DMS 273 (cell line): Measurements from ENCODE around the gene ASB15.

Source experiments
- DNase-seq: peaks from one replicate; lab custom pipeline; 2025; ENCODE audit not compliant: unreplicated experiment; lab: John Stamatoyannopoulos, UW

The ASB15 gene

DNA sequence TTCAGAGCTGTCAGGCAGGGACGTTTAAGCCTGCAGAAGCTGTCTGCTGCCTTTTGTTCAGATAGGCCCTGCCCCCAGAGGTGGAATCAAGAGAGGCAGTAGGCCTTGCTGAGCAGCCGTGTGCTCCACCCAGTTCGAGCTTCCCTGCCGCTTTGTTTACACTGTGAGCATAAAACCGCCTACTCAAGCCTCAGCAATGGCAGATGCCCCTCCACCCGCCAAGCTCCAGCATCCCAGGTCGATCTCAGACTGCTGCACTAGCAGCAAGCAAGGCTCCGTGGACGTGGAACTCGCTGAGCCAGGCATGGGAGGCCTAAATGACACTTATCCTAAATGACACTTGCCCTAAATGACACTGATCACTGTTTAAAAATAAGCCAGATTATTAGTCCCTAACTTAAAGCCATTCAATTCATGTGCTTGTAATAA lies 6.8 kb upstream of the ASB15 start:
- peak; percentile 35 for DNase-seq

DNA sequence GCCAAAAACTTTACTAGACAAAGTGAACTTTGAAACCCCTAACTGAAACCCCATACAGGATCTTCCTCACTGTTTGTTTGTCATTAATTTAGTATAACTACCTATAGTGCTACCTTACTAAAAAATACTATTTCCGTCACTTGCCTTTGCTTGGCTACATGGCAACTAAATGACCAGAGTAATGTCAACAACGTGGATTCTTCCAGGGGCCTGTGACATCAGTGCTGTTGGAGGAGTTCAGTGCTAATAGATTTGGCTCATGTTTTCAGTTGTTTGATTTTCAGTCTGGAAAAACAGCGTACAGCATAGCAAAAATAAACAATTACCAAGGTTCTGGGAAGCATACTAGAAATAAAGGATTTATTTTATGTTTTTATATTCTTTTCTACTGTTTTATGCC lies 3.0 kb upstream of the ASB15 start:
- no peak for DNase-seq

DNA sequence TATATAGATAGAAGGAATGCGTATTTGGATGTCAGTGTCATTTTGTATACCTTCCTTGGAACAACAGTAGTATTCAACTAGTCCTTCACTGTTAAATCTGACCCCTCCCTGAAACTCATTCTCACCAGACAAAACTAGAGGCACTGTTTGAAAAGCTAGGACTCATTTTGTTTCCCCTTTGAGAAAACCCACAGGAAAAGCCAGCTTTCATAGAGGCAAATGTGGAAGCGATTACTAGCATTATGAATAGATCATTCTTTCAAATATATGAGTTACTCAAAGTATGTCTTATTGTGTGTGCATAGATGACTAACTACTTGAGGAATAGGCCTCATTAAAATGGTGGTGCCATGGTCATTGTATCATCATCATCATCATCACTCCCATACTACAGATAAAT lies 1.9 kb upstream of the ASB15 start:
- no peak for DNase-seq

DNA sequence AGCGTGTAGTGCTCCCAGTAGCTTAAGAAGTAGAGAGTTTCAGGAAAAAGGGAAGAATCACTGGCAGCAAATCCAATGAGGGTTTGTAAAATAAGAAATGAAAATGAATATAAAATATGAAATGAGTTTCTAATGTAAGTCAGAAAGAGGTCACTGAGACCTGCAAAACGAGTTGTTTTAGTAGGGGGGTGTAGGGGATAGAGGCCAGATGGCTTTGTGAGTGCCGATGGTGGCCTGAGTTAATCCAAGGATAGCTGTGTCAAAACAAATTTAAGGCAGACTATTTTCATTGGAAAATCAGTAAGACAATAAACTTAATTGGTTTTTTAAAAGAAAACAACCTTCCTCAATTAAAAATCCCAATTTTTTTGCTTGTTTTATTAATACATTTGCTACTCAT lies 745 bp upstream of the ASB15 start:
- no peak for DNase-seq

DNA sequence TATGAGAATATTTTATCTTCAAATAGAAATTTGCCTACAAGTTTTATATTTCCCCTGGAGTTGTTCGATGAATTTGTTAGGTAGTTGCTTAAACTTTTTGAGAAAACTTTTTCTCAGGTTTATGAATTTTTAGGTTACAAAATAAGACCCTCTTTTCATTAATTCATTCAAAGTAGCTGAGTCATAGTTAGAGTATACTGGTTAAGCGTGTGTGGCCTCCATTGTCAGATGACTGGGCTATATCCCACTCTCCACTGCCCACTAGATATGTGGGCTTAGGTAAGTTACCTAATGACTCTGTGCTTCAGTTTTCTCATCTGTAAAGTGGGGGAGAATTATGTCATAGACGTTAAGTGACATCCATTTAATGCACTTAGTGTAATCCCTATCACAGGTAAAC lies 1.0 kb downstream of the ASB15 start:
- DNase-seq: no peak

DNA sequence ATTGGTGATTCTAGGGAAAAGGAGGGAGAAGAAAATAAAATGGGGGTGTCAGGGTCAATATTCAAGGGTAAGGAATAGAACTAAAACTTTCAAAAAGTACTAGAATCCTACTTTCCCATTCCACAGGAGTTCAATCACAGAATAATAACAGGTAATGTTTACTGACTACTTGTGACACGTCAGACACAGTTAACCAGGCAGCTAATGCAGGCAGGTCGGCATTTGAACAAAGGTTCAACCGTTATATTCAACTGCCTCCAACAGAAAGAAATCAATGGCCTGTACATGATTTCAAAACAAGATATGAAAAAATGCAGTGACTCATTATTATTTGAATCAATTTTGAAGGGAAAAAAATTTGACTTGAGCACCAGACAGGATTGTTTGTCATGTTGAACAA lies 3.1 kb downstream of the ASB15 start:
- DNase-seq: no peak

DNA sequence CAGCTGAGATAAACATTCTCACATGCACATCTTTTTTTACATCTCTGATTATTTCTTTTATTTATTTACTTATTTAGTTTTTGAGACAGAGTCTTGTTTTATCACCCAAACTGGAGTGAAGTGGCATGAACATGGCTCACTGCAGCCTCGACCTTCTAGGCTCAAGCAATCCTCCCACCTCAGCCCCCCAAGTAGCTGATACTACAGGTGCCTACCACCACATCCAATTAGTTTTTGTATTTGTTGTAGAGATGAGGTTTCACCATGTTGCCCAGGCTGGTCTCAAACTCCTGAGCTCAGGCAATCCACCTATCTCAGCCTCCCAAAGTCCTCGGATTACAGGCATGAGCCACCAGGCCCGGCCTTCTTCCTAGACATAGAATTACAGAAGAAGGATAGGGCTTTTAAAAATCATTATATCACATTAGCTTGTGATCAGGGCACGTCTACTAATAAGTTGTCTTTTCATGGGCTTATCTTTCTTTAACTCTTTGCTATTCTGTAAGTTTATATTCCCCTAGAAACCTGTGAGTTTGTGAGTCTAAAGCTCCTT lies 5.9 kb downstream of the ASB15 start:
- no peak for DNase-seq

DNA sequence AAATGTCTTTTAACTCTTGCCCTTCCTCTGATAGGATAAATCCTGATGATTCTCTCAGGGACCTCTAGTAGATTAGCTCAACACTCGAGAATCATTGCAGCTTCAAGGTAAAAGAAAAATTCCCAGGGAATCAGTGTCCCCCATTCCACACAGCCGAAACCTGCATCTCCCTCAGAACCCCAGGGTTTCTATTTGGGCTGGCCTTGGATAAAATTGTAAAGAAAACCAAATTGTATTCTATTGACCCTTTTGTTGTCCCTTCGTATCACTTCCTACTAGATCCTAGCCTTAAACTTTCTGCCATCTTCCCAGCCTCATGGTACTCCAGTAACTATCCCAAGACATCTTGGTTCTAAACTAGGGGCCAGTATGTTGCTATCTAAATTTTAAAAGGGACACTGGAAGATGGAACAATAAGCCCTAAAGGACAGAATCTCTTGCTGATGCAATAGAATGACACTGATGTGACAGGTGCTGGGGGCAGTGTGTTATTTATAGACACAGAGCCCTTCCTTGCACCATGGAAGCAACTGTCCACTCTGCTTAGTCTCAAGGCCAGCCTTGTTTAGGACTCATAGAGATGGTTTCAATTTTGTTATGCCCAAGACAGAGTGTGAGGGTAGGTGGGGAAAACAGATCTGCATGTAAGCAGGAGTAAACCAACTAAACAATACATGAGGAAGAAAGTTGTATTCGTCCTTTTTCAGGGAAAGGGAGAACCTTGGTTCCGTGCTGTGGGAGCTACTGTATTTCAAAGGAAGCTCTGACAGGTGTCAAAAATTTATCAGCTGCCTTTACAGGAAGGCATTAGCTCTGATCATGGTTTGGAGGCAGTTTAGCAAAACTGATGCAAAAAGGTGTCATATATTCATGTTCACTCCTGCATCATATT lies 7.6 kb downstream of the ASB15 start:
- no peak for DNase-seq

DNA sequence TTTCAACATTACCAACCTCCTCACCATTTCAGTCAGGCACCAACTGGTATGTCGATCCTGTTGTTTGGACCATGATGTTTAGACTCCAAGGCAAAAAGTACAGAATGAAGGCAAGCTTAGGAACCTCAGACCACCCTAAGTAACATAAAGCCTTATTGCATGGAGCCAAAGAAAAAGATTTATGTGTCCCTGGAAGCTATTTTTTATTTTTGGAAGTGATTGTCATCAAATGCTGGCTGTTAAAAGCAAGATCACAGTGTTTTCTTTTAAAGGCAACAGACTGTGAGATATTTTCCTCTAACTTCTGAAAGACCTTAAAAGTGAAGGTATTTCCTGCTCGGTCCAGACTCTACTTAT lies 8.2 kb downstream of the ASB15 start:
- no peak for DNase-seq

DNA sequence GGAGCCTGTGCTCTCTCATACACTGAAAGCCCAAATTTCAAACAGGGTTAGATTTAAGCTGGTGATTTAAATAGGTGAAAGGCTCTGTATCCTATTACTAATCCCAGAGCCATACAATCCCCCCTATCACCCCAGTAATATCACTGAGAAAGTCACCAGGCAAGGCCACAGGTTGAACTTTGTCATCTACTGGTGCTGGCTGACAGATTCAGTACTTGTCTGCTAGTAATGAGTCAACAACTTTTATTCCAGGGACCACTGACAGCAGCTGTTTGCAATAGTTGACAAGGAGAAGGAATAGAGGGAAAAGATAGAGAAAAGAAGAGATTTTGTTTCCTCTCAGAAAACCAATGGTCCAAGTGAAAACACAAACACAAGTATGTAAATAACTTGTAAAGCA lies 10.4 kb downstream of the ASB15 start:
- DNase-seq: no peak

DNA sequence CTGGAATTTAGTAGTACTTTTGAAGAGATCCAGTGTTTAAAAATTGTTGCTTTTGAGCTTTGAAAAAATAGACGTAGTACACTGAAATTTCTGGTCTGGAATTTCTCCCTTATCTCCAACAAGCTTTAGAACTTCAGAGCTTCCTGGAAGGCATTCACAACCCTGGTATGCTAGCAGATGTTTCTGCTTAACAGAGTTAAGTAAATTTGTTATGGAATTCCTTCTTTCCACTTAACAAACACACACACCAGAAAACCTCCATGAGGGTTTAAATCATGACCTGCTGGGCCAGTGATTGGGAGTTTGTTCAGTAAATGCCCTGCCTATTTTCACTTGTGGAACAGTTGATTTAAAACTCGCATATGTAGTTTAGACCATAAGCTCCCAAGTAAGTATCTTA lies 13.7 kb downstream of the ASB15 start:
- DNase-seq: no peak

DNA sequence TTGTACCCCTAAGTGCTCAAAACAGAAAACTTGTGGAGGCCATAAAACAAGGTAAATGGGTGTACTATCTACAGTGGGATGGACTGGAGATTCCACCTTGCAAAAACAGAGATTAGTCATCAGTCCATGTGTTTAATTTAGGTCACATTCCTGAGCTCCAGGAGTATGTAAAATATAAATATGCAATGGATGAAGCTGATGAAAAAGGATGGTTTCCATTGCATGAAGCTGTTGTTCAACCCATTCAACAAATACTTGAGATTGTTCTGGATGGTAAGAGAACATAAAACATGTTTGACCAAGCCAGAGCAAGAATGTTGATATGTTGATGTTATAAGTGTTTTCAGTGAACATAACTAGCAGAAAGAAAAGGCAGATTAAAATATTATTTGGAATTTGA lies 14.6 kb downstream of the ASB15 start:
- no peak for DNase-seq

DNA sequence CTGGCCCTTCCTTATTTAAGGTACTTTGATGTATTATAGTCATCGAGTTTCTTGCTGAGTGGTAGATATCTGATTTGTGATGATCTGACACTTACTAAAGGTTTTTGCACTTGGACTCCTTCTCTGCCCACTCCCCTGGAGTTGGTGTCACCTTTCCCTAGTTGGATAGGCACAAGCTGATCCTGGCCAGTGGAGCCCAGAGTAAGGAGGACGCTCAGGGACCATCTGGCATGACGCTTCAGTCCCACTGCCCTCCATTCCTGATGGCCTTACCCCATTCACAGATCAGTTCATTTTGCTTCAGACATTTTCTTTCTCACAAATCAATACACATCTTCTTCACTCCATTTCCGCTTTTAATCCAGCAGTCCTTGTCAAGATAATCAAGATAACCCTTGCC lies 20.1 kb downstream of the ASB15 start:
- peak; percentile 50 for DNase-seq

DNA sequence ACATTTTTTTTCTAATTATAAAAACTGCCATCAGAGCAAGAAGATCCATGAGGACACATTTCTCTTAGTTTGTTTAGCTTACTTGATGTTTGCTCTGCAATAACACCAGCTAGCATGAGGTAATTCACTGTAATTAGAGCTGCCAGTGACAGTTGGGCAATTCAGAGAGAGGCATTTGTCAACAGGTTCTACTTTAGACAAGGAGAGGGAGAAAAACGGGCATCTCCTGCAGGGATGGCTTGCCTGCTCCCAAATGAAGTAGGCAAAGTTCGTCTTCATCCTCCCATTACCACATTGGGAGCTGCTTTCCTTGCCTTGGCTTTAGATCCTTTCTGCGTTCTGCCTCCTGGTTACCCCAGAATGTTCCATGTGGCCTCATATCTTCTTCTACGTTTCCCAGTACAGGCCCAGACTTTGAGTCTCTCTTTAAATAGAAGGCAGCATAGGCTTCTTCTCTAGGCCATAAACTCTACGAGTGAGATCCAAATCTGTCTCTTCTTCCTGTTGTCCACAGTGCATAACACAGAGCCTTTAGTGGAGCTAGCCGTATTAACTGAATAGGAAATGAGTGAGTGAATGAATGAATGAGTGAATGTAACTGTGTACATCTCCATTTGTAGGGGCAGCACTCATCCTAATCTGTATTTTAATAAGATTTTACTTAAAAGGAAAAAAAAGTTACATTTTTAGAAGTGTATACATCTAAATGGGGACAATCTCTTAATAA lies 21.2 kb downstream of the ASB15 start:
- DNase-seq: peak; percentile 70

DNA sequence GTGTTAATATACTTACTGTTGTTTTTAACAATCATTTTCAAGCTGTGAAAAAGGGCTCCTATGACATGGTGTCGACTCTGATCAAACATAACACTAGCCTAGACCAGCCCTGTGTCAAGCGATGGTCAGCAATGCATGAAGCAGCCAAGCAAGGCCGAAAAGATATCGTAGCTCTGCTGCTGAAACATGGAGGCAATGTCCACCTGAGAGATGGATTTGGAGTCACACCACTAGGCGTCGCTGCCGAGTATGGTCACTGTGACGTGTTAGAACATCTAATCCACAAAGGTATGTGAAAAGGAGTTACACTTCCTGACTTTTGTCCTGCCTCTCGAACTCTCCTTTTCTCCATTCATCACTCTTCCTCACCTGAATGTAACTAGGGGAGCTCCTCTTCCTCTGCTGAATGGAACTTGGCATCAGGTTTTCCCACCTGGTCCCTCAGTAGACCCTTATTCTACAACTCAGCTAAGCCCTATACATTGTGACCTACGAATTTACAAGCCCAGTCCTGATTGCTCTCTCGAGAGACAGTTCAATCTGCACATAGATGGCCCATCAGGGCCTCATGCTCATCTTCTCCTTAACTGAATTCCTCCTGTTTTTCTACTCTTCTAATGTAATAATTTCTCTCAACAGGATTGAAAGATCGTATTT lies 23.0 kb downstream of the ASB15 start:
- DNase-seq: peak; percentile 61

DNA sequence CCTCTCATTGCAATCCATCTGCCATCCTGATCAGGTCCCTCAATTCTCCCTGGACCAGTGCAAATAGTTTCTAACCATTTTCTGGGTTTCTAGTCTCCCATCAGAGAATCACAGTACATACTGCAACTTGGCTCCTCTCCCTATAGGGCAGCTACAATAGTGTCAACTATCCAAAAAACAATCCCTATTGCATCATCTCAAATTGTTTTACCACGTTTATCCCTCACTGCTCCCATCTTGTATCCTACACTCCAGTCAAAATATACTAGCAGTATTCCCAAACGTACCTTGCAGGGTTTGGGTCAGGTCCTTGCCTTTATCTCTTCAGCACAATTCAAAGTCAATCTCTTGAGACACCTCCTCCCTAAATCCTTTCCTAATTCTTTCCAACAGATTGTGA lies 23.6 kb downstream of the ASB15 start:
- DNase-seq: no peak

DNA sequence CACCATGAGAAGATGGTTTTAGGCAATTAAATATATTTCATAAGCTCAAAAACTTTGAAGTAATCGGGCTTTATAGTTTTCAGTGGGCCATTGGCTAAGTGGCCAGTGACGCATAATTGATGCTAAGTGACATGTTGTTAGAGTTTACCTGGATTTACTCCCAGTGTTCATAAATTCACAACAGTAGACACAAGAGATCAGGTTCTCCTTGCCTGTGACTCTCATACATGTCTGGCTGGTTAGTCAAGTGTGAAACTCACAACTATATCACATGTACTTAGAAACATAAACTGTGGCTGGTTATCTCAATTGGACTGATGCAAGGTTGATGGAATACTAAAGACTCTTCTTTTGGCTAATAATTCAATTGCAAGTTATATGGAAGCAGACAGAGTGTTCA lies 26.2 kb downstream of the ASB15 start:
- DNase-seq: no peak

DNA sequence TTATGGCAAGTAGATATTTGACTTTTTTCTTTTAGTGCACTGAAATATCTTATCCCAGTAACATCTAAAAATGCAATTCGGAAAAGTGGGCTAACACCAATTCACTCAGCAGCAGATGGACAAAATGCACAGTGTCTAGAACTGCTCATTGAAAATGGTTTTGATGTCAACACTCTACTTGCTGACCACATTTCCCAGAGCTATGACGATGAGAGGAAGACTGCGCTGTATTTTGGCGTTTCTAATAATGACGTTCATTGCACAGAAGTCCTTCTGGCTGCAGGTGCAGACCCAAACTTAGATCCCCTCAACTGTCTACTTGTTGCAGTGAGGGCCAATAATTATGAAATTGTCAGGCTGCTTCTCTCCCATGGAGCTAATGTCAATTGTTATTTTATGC lies 27.2 kb downstream of the ASB15 start:
- DNase-seq: no peak

DNA sequence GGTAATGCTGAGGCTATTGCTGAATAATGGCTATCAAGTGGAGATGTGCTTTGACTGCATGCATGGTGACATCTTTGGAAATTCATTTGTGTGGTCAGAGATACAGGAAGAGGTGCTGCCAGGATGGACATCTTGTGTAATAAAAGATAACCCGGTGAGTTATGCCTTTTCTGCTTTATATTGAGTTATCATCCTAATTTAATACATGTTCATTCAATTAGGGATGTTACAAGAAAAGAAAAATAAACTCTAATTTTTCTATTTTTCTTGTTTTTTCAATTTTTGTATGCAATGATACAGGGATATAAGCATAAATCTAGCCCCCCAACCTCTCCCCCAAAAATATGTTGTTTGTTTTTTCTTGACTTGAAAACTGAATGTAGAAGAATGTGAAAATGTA lies 27.7 kb downstream of the ASB15 start:
- DNase-seq: no peak

DNA sequence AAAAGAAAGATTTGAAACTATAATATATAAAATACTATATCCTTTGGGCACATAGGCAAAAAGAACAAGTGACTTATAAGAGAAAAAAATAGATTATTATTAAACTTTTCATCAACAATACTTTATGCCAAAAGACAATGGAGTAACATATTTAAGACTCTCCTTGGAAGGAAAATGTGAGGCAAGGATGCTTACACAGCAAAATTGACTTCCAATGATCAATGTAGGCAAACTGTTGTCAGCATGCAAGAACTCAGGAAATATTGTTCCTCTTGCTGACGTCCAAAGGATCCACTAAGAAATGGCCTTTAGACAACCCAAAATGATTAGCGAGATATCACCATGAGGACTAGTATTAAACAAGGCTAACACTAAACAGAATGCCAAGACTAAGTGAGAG lies 31.2 kb downstream of the ASB15 start:
- DNase-seq: no peak

DNA sequence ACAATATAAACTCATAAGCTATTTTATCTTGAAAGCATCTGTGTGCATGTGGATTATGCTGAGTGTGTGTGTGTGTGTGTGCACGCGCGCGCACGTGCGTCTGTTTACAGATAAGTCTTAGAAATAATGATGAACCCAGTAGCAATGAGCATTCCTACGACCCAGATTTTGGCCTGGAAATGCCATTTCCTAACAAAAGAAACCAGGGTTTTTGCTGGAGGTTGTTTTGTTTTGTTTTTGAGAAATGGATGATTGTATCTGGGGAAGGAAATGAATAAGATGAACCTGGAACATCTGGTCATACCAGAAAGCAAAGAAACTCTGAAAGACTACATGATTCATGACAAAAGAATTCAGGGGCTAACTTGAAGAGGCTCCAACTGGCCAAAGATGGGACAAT lies 31.9 kb downstream of the ASB15 start:
- no peak for DNase-seq
